IMR-90 (cell line): ENCODE data around the gene NR4A1.

Source experiments
- CTCF ChIP-seq: conservative IDR thresholded peaks from 2 replicates; pipeline ENCODE4 v1.5.1; 2012; ENCODE audit warnings: mild to moderate bottlenecking, low read depth, low read length, improper control_type of control experiment
- RAD21 ChIP-seq: IDR thresholded peaks from 2 replicates; pipeline ENCODE4 v1.6.1; 2012; ENCODE audit warnings: low read length, improper control_type of control experiment

GRCh38 chr12:52038447-52038846 is 12.8 kb upstream of the NR4A1 start:
- TF ChIP-seq CTCF (no peak), RAD21 (no peak)
